Endothelial cell of umbilical vein (primary cell): ENCODE measurements around the gene FBXO3. TPM values are rescaled to one million over a fixed set of nuclear protein-coding genes. Genes with fewer than 3 reads are reported as not detected.

Experiments
- BruUV-seq: library from RNA; stranded (reverse); fragments of 400-500 nt; replicated peaks from 2 replicates; lab custom pipeline; 2021; lab: Mats Ljungman, UMichigan
- CTCF ChIA-PET: fragments of 300-600, 350-600 bp; sonication (Branson Sonifier 250); formaldehyde crosslinking; loops from one replicate; lab custom pipeline; 2021; ENCODE audit warnings: antibody characterized with exemption, inconsistent platforms; lab: Charles Lee
- POLR2A ChIA-PET: fragments of 300-600, 350-600 bp; sonication (Branson Sonifier 250); formaldehyde crosslinking; loops from one replicate; lab custom pipeline; 2021; ENCODE audit warnings: antibody characterized with exemption, inconsistent platforms; lab: Charles Lee
- DNase-seq: peaks from one replicate; pipeline ENCODE4 v3.0.0-alpha.2; 2011; ENCODE audit warnings: low read depth, low spot score
- FAIRE-seq: peaks from 2 replicates; lab custom pipeline; 2011; peaks lifted over from hg19 to GRCh38; lab: Jason Lieb, UNC
- H2AFZ ChIP-seq: 2 replicates; pipeline ENCODE4 v1.6.0; 2012; ENCODE audit warnings: low read depth, low read length, control low read depth, inconsistent platforms
- H3K27ac ChIP-seq: 2 replicates; pipeline ENCODE4 v1.5.1; 2011; ENCODE audit warnings: low read depth, mild to moderate bottlenecking, control low read depth, low read length, moderate library complexity; ENCODE audit not compliant: insufficient read depth
- H3K27me3 ChIP-seq, 2 experiments: 2 replicates each; pipeline versions ENCODE4 v1.6.0 to v1.6.1; 2011; ENCODE audit warnings: low read length in 2 of 2, mixed read lengths in 1 of 2; ENCODE audit not compliant: control insufficient read depth in 2 of 2, insufficient read depth in 2 of 2
- H3K36me3 ChIP-seq, 2 experiments: 2 replicates in 1 of 2; 3 replicates in 1 of 2; pipeline ENCODE4 v1.5.1; 2011; ENCODE audit warnings: low read length in 2 of 2, mild to moderate bottlenecking in 1 of 2, moderate library complexity in 1 of 2; ENCODE audit not compliant: control insufficient read depth in 2 of 2, insufficient read depth in 2 of 2; ENCODE audit errors: extremely low read depth in 1 of 2
- H3K4me1 ChIP-seq: 3 replicates; pipeline ENCODE4 v1.5.1; 2011; ENCODE audit warnings: mild to moderate bottlenecking, low read length; ENCODE audit not compliant: control insufficient read depth, insufficient read depth; ENCODE audit errors: extremely low read depth
- H3K4me2 ChIP-seq: 2 replicates; pipeline ENCODE4 v1.6.1; 2011; ENCODE audit warnings: low read length, control low read depth, mixed read lengths; ENCODE audit not compliant: insufficient read depth
- H3K4me3 ChIP-seq, 3 experiments: fragments of 200-600 bp in 1 of 3; sonication (generic), shearing (Covaris generic) in 1 of 3; replicated peaks in 1 of 3; 2 replicates each; pipeline ENCODE4 v1.5.1; 2011 to 2016; ENCODE audit warnings: control low read depth in 3 of 3, low read length in 3 of 3, mild to moderate bottlenecking in 2 of 3, inconsistent platforms in 1 of 3, low read depth in 1 of 3, moderate library complexity in 1 of 3; ENCODE audit not compliant: insufficient read depth in 1 of 3
- H3K79me2 ChIP-seq: 2 replicates; pipeline ENCODE4 v1.6.0; 2012; ENCODE audit warnings: low read length, inconsistent platforms; ENCODE audit not compliant: control insufficient read depth, insufficient read depth
- H3K9ac ChIP-seq: replicated peaks from 2 replicates; pipeline ENCODE3; 2011; ENCODE audit warnings: low read length, control low read depth; ENCODE audit not compliant: insufficient read depth; ENCODE audit errors: extremely low read depth
- H3K9me1 ChIP-seq: replicated peaks from 3 replicates; pipeline ENCODE4 v1.6.0; 2011; ENCODE audit warnings: mild to moderate bottlenecking, low read length; ENCODE audit not compliant: control insufficient read depth, insufficient read depth; ENCODE audit errors: extremely low read depth
- H3K9me3 ChIP-seq: replicated peaks from 2 replicates; pipeline ENCODE4 v1.5.1; 2012; ENCODE audit warnings: low read length, inconsistent platforms; ENCODE audit not compliant: control insufficient read depth, insufficient read depth
- H4K20me1 ChIP-seq: replicated peaks from 2 replicates; pipeline ENCODE3; 2011; ENCODE audit warnings: mild to moderate bottlenecking, low read length; ENCODE audit not compliant: control insufficient read depth, insufficient read depth; ENCODE audit errors: extremely low read depth
- CTCF ChIP-seq, 2 donors: IDR thresholded peaks; 1 replicate in 1 of 2; 2 replicates in 1 of 2; pipeline ENCODE4 v1.5.1; 2011; ENCODE audit warnings: low read length in 2 of 2, mild to moderate bottlenecking in 2 of 2, moderate library complexity in 2 of 2, control low read depth in 1 of 2, inconsistent platforms in 1 of 2, low read depth in 1 of 2; ENCODE audit not compliant: insufficient read depth in 1 of 2; ENCODE audit errors: extremely low read depth in 1 of 2
- EZH2 ChIP-seq: IDR thresholded peaks from 2 replicates; pipeline ENCODE4 v1.6.1; 2012; ENCODE audit warnings: borderline replicate concordance, low read depth, mild to moderate bottlenecking, moderate library complexity, low read length, inconsistent platforms; ENCODE audit not compliant: severe bottlenecking
- FOS ChIP-seq: IDR thresholded peaks from 2 replicates; pipeline ENCODE4 v1.6.1; 2011; ENCODE audit warnings: mild to moderate bottlenecking, low read length, moderate library complexity, borderline replicate concordance; ENCODE audit not compliant: insufficient read depth
- GATA2 ChIP-seq: IDR thresholded peaks from 2 replicates; pipeline ENCODE4 v1.7.0; 2011; ENCODE audit warnings: low read depth, mild to moderate bottlenecking, moderate library complexity, mixed read lengths, low read length; ENCODE audit not compliant: insufficient read length, insufficient read depth
- JUN ChIP-seq: IDR thresholded peaks from 2 replicates; pipeline ENCODE4 v1.6.1; 2011; ENCODE audit warnings: borderline replicate concordance, low read depth; ENCODE audit not compliant: insufficient read length, insufficient read depth
- MYC ChIP-seq: IDR thresholded peaks from one replicate; pipeline ENCODE4 v1.6.1; 2011; ENCODE audit warnings: mild to moderate bottlenecking, low read depth, low read length
- POLR2A ChIP-seq: IDR thresholded peaks from 2 replicates; pipeline ENCODE4 v1.6.1; 2012; ENCODE audit warnings: low read depth, mild to moderate bottlenecking, control low read depth, low read length
- POLR2AphosphoS5 ChIP-seq: IDR thresholded peaks from 2 replicates; pipeline ENCODE4 v1.6.1; 2012; ENCODE audit warnings: low read depth, mild to moderate bottlenecking, control low read depth, low read length, moderate library complexity; ENCODE audit not compliant: insufficient read depth
- dilution Hi-C: fragments of 300-500 bp; cut with MboI; formaldehyde crosslinking; loops from one replicate; pipeline ENCODE4 v1.15.0; 2019; ENCODE audit warnings: low sequenced_read_pairs; ENCODE audit not compliant: extremely low pct_ligation_motif_present
- intact Hi-C: fragments of 100-400 bp; cut with micrococcal nuclease; formaldehyde crosslinking; loops from one replicate; pipeline ENCODE4 v1.10.0; 2022
- polyA plus RNA-seq, 4 experiments: library from polyadenylated mRNA; depleted of rRNA in 3 of 4; stranded (reverse) in 3 of 4; unstranded in 1 of 4; fragments of >200 nt; gene quantifications; 2 replicates each; pipeline versions ENCODE4 v1.2.1 to v1.2.3, GENCODE V29; 2011 to 2012; ENCODE audit warnings: missing spikeins in 1 of 4
- total RNA-seq: library from RNA; stranded (reverse); gene quantifications from 2 replicates; pipeline ENCODE4 v1.2.3, GENCODE V29; 2021
- TF ChIP-seq, protein P1 (sequence below): IDR thresholded peaks from 2 replicates; pipeline ENCODE4 v1.6.1; 2011; ENCODE audit not compliant: insufficient read depth, insufficient read length

FBXO3 gene
- total and polyA plus RNA-seq, 2 donors (not counting 3 experiments of a cell fraction or from before 2014, with no cell fraction given), result 18.0 to 23.1 TPM

DNA sequence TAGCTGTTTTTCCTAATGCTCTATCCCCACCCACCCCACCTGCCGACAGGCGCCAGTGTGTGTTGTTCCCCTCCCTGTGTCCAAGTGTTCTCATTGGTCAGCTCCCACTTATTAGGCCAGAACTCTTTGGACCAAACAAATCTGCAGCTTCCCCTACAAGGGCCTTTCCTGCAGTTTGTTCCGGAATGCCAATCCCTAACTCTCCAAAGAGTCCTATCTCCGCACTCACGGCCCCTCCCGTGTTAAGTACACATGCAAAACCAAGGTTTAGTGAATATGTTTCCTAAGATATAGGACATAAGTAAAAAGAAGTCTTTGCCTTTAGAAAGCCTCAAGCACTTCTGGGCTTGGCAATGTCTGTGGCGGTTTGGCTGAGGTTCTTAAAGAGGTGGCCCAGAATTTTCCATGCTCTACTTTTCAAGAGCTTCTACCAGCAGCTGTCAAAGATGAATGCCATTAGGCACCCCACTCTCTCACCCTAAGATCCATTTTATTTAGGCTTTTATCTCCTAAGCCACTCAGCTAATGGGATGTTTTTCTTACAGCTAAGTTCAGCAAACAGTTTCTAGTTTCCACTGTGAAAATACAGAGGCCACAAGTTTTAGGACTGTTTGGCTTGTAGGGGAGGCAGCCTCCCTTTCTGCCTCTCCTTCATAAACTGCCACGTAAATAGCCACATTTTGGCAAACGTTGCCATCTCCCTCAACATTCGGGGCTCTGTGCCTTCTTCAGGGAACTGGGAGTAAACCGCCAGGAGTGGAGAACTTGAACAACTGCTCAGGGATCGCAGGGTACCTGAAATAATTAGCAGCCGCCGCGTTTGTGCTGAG lies 39.7 kb downstream of the FBXO3 start:
- Histone ChIP-seq H2AFZ (no peak overlapping the region), H3K4me3 (peak overlapping the region; percentile 74 to 98 (median 95)), H3K9ac (peak overlapping the region; percentile 99), H3K4me1 (peaks cover 59% of the 10 kb centered on the region), H4K20me1 (peaks cover 3% of the 10 kb centered on the region), H3K27me3 (no peaks in the 10 kb centered on the region), H3K36me3 (peaks cover 4% of the 10 kb centered on the region in 2 experiments), H3K4me2 (peak overlapping the region; percentile 99), H3K9me3 (no peaks in the 10 kb centered on the region), H3K79me2 (peaks cover 72% of the 10 kb centered on the region), H3K27ac (peak overlapping the region; percentile 93), H3K9me1 (no peaks in the 10 kb centered on the region)
- intact Hi-C loops (loop anchor here (1.0 to 5.0 kb wide), 5 partner anchors 18 to 572 kb away; partner anchors contain the start of genes C11orf91, CSTF3 and HIPK3), dilution Hi-C loops (no loop called here)
- BruUV-seq, result TSS peak; percentile 73
- no peak for FAIRE-seq
- CTCF ChIA-PET, result interaction anchor here (1.1 to 4.6 kb wide), 5 partner anchors 8 to 33 kb away, joined by 3 to 32 read pairs (median 4); partner anchors contain the start of gene C11orf91
- peak; percentile 63 for DNase-seq
- TF ChIP-seq EZH2 (no peak), POLR2A (no peak), CTCF (IDR thresholded peaks at IDR 0.05; ENCODE audit: extremely low read depth in 1 of 2, insufficient read depth in 1 of 2, low read depth in 1 of 2, low read length in 2 of 2) (no peak), FOS (no peak), JUN (no peak), GATA2 (no peak), POLR2AphosphoS5 (no peak), MYC (no peak)
- TF ChIP-seq, protein P1, sequence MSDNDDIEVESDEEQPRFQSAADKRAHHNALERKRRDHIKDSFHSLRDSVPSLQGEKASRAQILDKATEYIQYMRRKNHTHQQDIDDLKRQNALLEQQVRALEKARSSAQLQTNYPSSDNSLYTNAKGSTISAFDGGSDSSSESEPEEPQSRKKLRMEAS, result no peak
- POLR2A ChIA-PET, result interaction anchor here (1.9 to 2.1 kb wide), 2 partner anchors 10 to 45 kb away, joined by 7 to 10 read pairs; no protein-coding TSS in a partner anchor
